NCI-H510A (cell line): ENCODE measurements around the gene ARHGEF18.

Source experiments
- DNase-seq: peaks from one replicate; lab custom pipeline; 2025; lab: John Stamatoyannopoulos, UW

The ARHGEF18 gene

DNA sequence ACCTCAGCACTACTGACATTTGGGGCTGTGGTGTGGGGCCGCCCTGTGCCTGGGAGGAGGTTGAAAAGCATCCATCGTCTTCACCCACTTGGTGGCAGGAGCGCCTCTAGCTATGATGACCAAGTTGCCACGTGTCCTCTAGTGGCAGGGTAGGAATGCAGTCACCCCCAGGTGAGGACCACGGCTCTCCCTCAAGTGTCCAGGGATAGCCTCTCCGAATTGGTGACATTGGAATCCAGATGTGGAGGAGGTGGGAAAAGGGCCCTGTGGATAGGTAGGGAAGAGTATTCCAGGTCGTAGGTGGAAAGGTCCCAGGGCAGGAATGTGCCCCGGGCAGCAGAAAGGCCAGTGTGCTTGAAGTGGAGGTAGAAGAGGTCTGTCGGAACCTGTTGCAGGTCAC lies 37.6 kb downstream of the ARHGEF18 start:
- DNase-seq = no peak

DNA sequence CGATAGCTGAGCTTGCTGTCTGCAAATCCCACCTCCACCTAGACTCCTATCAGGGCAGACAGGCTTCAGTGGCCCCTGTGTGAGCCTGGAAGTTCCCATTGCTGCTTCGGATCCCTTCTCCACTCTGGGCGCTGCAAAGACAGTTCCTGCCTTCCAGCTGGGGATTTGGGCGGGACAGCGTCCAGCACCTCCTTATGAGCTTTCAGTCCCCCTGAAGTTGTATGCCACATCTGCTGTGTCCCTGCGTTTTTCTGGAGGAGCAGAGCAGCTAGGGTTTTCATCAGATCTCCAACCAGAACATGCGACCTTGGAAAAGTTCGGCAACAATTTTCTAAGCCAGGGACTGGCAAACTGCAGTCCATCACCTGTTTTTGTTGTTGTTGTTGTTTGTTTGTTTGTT lies 38.0 kb downstream of the ARHGEF18 start:
- no peak for DNase-seq

DNA sequence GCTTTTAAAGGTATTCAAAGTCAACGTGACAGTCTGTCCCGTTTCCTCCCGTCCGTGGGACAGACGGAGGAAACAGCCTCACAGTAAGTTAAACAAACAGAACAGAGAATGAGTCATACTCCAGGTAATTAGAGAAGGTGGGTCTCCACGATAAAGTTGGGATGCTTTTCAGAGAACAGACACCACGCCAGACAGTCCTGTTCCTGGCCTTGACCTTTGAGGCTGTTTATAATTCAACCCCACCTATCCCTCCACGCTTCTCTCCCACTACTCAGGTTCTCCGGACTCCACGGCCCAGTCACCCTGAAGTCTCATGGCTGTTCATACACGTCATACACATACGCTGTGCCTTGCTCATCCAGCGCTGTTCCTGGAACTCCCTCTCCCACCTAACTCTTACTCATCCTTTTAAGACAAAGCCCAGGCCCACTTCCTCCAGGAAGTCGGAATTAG lies 42.5 kb downstream of the ARHGEF18 start:
- DNase-seq = no peak

DNA sequence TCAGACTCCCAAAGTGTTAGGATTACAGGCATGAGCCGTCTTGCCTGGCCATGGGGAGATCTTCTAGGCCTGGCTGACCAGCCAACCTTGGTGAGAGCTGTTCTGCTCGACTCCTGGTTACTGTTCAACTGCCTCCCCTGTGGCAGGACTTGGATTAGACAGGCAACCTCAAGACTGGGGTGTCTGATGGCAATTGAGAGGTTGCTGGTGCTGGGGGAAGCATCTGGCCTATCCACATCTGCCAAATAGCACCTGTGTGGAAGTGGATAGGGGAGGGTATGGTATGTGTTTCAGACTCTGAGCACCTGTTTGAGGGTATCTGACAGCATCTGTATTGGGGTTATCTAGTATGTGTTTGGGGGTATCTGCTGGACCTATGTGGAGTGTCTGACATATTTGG lies 44.7 kb downstream of the ARHGEF18 start:
- DNase-seq = no peak

DNA sequence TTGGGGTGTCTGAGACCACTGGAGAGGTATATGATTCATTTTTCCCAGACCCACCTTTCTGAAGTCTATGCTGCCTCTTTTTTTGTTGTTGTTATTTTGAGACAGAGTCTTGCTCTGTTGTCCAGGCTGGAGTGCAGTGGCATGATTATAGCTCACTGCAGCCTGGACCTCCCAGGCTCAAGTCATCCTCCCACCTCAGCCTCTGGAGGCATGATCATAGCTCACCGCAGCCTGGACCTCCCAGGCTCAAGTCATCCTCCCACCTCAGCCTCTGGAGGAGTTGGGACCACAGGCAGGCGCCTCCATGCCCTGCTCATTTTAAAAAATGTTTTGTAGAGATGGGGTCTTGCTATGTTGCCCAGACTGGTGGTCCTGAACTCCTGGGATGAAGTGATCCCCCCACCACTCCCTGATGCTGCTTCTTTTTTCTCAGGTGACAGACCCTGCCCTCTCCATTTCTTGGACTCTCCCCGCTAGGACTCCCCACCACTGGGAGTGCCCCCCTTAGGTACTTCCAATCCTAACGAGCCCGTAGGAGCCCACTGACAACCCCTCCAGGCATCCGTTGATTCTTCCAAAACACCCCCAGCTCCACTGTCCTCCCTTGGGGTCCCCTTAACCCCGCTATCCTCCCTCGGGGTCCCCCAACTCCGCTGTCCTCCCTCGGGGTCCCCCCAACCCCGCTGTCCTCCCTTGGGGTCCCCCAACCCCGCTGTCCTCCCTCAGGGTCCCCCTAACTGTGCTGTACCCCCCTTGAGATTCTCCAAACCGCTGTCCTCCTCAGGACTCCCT lies 45.4 kb downstream of the ARHGEF18 start:
- no peak for DNase-seq

DNA sequence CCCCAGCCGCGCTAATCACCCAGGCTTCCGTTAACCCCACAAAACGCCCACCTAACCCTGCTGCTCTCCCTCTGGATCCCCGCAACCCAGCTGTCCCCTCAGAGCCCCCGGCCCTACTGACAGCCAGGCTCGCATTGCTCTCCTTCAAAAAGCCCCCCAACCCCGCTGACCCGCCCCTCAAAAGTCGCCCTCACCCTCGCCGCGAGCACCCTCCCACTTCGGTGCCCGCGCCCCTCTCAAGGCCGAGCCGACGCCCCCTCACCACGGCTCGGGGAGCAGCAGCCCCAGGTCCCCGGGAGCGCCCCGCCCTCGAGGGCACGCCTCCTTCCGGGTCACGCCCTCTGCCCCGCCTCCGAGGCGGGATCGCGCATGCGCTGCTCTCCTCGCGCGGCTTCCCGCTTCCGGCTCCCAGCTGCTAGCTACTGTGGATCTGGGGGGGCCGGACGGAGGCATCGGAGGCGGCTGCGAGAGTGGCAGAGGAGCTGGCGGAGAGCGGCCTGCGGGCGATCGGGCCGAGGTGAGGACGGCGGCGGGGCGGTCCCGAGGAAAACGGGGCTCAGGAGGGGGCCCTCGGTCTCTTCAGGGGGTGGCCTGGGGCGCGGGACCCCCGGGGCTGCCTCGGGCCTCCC lies 46.1 kb downstream of the ARHGEF18 start:
- DNase-seq = peak; percentile 76

DNA sequence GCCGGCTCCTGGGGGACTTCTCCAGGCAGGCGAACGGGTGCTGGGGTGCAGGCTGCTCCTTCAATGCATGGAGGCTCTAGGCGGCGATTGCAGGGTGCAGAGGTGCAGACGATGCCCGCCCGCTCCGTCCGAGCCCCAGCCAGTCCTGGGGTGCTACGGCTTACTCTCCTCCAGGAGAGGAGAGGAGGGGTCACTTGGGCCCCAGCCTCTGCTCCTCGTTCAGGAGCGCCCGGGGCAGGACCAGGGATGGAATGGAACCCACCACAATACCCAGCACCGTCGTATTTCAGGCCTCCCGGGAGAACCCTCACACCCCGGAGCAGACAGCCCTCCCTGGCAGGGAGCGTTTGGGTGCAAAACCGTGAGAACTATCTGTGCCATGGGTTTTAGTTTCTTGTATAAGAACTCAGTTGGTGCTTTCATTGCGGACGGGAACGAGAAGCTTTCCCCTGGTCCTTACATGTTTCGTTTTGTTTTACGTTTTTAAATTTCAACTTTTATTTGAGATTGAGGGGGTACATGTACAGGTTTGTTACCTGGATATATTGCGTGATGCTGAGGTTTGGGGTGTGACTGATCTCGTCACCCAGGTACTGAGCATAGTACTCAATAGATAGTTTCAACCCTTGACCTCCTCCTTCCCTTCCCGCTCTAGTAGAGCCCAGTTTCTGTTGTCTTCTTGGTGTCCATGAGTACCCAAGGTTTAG lies 46.8 kb downstream of the ARHGEF18 start:
- no peak for DNase-seq

DNA sequence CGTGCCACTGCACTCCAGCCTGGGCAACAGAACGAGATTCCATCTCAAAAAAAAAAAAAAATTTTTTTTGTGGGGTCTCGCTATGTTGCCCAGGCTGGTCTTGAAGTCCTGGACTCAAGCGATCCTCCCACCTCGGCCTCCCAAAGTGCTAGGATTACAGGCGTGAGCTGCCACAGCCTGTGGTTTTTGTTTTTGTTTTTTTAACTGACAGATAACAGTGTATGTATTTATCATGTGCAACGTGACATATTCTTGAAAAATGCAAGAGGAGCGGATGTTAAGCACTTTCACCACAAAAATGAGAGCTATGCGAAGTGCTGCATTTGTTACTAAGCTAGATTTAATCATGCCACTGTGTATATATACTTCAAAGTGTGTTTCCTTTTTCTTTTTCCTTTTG lies 49.0 kb downstream of the ARHGEF18 start:
- DNase-seq = no peak
